Neural crest cell (in vitro differentiated cells): Measurements from ENCODE around the gene ANKHD1. TPM values are rescaled to one million over a fixed set of nuclear protein-coding genes. Genes with fewer than 3 reads are reported as not detected.
"Not testable (repeated sequence)": the region's sequence is repeated elsewhere in the genome, so short reads cannot be mapped to it uniquely, and the experiment has no call there.

ENCODE experiments used
- DNase-seq: peaks from one replicate; pipeline ENCODE4 v3.0.0; 2021; ENCODE audit warnings: low read depth, mixed read lengths, low spot score
- H3K27ac Mint-ChIP-seq: one replicate; pipeline ENCODE4 v1.8.0; 2021; ENCODE audit warnings: mild to moderate bottlenecking, mixed read lengths; ENCODE audit not compliant: unreplicated experiment
- H3K27me3 Mint-ChIP-seq: 2 replicates; pipeline ENCODE4 v1.8.0; 2021; ENCODE audit warnings: low read depth, mild to moderate bottlenecking, mixed read lengths
- H3K36me3 Mint-ChIP-seq: 2 replicates; pipeline ENCODE4 v1.8.0; 2021; ENCODE audit warnings: low read depth, mild to moderate bottlenecking, mixed read lengths
- H3K4me1 Mint-ChIP-seq: 2 replicates; pipeline ENCODE4 v1.8.0; 2021; ENCODE audit warnings: mixed read lengths
- H3K4me3 Mint-ChIP-seq: one replicate; pipeline ENCODE4 v1.8.0; 2021; ENCODE audit warnings: mild to moderate bottlenecking, mixed read lengths
- H3K9me3 Mint-ChIP-seq: 2 replicates; pipeline ENCODE4 v1.8.0; 2021; ENCODE audit warnings: mixed read lengths
- CTCF ChIP-seq: fragments of 200-600 bp; sonication (generic); conservative IDR thresholded peaks from 2 replicates; pipeline ENCODE4 v1.5.0; 2021; ENCODE audit warnings: antibody characterized with exemption, mild to moderate bottlenecking
- total RNA-seq: library from RNA; stranded (reverse); gene quantifications from 2 replicates; pipeline ENCODE4 v1.2.1, GENCODE V29; 2021

The ANKHD1 gene
- total RNA-seq, 1 donor from 2014 or later, result 152 TPM

DNA sequence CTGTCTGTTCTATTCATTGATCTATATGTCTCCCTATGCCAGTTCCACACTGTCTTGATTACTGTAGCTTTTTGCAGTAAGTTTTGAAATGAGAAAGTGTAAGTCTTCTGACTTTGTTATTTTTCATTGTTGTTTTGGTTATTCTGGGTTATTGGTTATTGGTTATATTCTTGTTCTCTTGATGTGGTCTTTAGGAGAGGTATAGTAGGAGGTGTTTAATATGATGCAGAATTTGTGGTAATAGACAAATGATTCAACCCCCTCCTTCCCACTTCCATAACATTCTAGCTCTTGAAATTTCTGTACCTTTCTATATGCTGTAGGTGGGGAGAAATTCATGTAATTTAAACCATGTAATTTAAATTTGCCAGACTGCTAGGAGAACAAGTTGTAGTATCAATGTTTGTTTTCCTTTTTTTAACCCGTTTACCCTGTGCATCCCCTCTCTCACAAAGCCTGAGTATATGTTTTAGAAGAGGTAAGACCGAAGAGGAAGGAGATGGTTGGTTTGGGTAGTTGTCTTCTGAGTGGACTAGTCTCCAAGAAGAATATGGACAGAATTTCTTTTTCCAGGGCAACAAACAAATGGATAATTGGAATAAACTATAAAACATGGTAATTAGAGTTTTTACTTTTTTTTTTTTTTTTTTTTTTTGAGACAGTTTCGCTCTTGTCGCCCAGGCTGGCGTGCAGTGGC is 19.2 kb downstream of the ANKHD1 start:
- H3K36me3 Mint-ChIP-seq, result peaks cover 7% of the 10 kb centered on the region
- no peak for TF ChIP-seq CTCF
- no peak overlapping the region for H3K4me3 Mint-ChIP-seq
- H3K27ac Mint-ChIP-seq, result no peak overlapping the region
- H3K27me3 Mint-ChIP-seq, result no peaks in the 10 kb centered on the region
- peaks cover 20% of the 10 kb centered on the region for H3K4me1 Mint-ChIP-seq
- H3K9me3 Mint-ChIP-seq, result no peaks in the 10 kb centered on the region
- no peak for DNase-seq

DNA sequence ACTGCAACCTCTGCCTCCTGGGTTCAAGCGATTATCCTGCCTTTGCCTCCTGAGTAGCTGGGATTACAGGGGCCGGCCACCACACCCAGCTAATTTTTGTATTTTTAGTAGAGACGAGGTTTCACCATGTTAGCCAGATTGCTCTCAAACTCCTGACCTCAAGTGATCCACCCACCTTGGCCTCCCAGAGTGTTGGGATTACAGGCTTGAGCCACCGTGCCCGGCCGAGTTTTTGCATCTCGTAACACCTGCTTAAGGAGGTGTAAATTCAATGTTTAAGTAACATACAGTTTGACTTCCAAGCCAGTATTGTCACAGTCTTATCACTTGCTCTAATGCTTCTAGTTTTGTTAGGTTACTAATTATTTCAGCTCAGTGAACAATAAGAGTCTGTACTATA is 19.7 kb downstream of the ANKHD1 start:
- DNase-seq, H3K9me3 Mint-ChIP-seq, H3K4me3 Mint-ChIP-seq, H3K27me3 Mint-ChIP-seq, H3K27ac Mint-ChIP-seq, H3K36me3 Mint-ChIP-seq: not testable (repeated sequence)
- H3K4me1 Mint-ChIP-seq, result peaks cover 20% of the 10 kb centered on the region

DNA sequence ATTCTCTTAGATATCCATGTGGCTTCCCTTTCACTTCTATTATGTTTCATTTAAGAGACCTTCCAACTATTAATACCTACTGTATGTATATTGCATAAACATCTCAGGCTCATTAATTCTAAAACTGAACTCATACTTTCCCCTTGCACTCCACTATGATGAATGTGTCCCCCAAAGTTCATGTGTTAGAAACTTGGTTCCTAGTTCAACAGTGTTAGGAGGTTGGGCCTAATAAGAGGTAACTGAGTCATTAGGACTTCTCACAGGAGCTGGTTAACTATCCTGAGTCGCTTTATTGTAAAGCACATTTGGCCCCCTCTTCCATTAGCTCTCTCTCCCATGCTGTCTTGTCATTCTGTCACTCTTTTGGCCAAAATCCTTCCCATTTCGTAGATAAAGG is 22.0 kb downstream of the ANKHD1 start:
- Mint-ChIP-seq H3K4me3 (no peak overlapping the region), H3K4me1 (peaks cover 20% of the 10 kb centered on the region), H3K27me3 (no peaks in the 10 kb centered on the region), H3K36me3 (peaks cover 8% of the 10 kb centered on the region), H3K27ac (no peak overlapping the region), H3K9me3 (no peaks in the 10 kb centered on the region)
- no peak for TF ChIP-seq CTCF
- no peak for DNase-seq

- DNase-seq, result no peak
- Mint-ChIP-seq H3K4me1 (peaks cover 20% of the 10 kb centered on the region), H3K4me3 (no peak overlapping the region), H3K27me3 (no peaks in the 10 kb centered on the region), H3K9me3 (no peaks in the 10 kb centered on the region), H3K27ac (no peak overlapping the region), H3K36me3 (peaks cover 8% of the 10 kb centered on the region)
- TF ChIP-seq CTCF, result no peak
These were observed 22.5 kb downstream of the ANKHD1 start for GRCh38 chr5:140424135-140424534.

- not testable (repeated sequence) for DNase-seq, H3K9me3 Mint-ChIP-seq, H3K4me3 Mint-ChIP-seq, H3K27me3 Mint-ChIP-seq, H3K27ac Mint-ChIP-seq
- peaks cover 12% of the 10 kb centered on the region for H3K36me3 Mint-ChIP-seq
- H3K4me1 Mint-ChIP-seq, result peaks cover 13% of the 10 kb centered on the region
These were observed 26.1 kb downstream of the ANKHD1 start for GRCh38 chr5:140427726-140428125.

DNA sequence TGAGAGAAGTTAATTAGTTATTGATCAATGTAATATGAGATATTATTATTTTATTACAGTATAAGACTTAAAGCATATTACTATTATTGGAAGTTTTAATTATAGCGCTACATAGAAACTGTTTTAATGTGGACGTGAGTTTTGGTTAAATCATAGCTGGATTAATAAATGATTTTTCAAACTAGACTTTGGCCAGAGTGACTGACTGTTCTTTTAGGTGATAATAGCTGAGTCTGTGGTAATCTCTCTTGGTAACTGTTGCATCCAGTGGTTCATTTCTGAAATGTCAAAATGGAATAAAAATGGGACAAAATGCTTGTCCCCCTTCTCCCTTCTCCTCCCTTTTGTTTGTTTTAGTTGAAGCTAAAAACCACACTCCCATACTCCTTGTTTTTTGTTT is 28.1 kb downstream of the ANKHD1 start:
- Mint-ChIP-seq H3K4me3 (no peak overlapping the region), H3K27me3 (no peaks in the 10 kb centered on the region), H3K9me3 (no peaks in the 10 kb centered on the region), H3K36me3 (peaks cover 12% of the 10 kb centered on the region), H3K4me1 (peaks cover 7% of the 10 kb centered on the region), H3K27ac (no peak overlapping the region)
- no peak for DNase-seq
- no peak for TF ChIP-seq CTCF
